ENCODE results near the gene FAM120B. TPM values are rescaled to one million over a fixed set of nuclear protein-coding genes. Genes with fewer than 3 reads are reported as not detected.

Gene FAM120B
- total RNA-seq, 3 donors from 2014 or later = 28.8 to 35.0 (median 33.8) TPM

- H3K27me3 ChIP-seq = no peaks in the 10 kb centered on the region
- H3K4me1 ChIP-seq = no peaks in the 10 kb centered on the region
- DNase-seq (ENCODE audit: low spot score in 2 of 2) = no peak
- H3K4me3 ChIP-seq = peak overlapping the region in 1 of 3 donors; percentile 31
- intact Hi-C loops (cut with DNase I; ENCODE audit: low total_unique reads) = no loop called here
- TF ChIP-seq CTCF (IDR thresholded peaks at IDR 0.05) (no peak), POLR2AphosphoS5 (IDR thresholded peaks at IDR 0.05) (no peak), POLR2A (IDR thresholded peaks at IDR 0.05) (no peak)
- H3K27ac ChIP-seq = no peak overlapping the region
- no peaks in the 10 kb centered on the region for H3K9me3 ChIP-seq
- no peaks in the 10 kb centered on the region for H3K36me3 ChIP-seq
These were observed 34.1 kb upstream of the FAM120B start for GRCh38 chr6:170272341-170273065.

DNA sequence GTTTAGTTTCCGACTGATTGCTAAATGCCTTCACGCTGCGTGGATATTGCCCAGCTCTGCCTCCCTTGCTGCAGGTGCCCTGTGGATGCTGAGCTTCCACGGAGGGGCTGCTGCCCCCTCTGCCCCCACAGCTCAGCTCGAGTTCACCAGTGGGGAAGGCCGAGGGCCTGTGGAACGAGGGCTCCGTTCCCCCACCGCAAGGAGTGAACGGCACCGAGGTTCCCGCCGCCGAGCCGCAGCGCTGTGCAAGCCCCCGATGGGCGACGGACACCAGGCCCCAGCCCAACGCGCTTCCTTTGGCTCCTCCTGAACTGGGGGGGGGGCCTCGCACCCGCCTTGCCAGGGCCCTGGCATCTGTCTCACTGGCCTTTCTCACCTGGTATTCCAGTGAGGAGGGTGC is 33.4 kb upstream of the FAM120B start:
- intact Hi-C loops (cut with DNase I; ENCODE audit: low total_unique reads) = no loop called here
- no peak overlapping the region for H3K27ac ChIP-seq
- no peaks in the 10 kb centered on the region for H3K9me3 ChIP-seq
- no peaks in the 10 kb centered on the region for H3K27me3 ChIP-seq
- H3K4me1 ChIP-seq = no peaks in the 10 kb centered on the region
- no peak for TF ChIP-seq CTCF (IDR thresholded peaks at IDR 0.05)
- no peak for TF ChIP-seq POLR2AphosphoS5 (IDR thresholded peaks at IDR 0.05)
- no peak for DNase-seq (ENCODE audit: low spot score in 2 of 2)
- H3K4me3 ChIP-seq = no peak overlapping the region
- H3K36me3 ChIP-seq = no peaks in the 10 kb centered on the region

- no peaks in the 10 kb centered on the region for H3K27me3 ChIP-seq
- intact Hi-C loops (cut with DNase I; ENCODE audit: low total_unique reads) = no loop called here
- DNase-seq (ENCODE audit: low spot score in 2 of 2) = no peak
- no peaks in the 10 kb centered on the region for H3K4me1 ChIP-seq
- H3K36me3 ChIP-seq = no peaks in the 10 kb centered on the region
- no peak overlapping the region for H3K27ac ChIP-seq
- TF ChIP-seq POLR2AphosphoS5 (IDR thresholded peaks at IDR 0.05) (no peak), POLR2A (IDR thresholded peaks at IDR 0.05) (no peak), CTCF (IDR thresholded peaks at IDR 0.05) (no peak)
- no peak overlapping the region for H3K4me3 ChIP-seq
- no peaks in the 10 kb centered on the region for H3K9me3 ChIP-seq
These were observed 32.9 kb upstream of the FAM120B start for GRCh38 chr6:170273681-170274080.

GRCh38 chr6:170274713-170275560 is 31.6 kb upstream of the FAM120B start:
- TF ChIP-seq POLR2AphosphoS5 (IDR thresholded peaks at IDR 0.05) (no peak), POLR2A (IDR thresholded peaks at IDR 0.05) (no peak), CTCF (IDR thresholded peaks at IDR 0.05) (no peak)
- intact Hi-C loops (cut with DNase I; ENCODE audit: low total_unique reads) = no loop called here
- no peak for DNase-seq (ENCODE audit: low spot score in 2 of 2)
- H3K27ac ChIP-seq = no peak overlapping the region
- H3K4me3 ChIP-seq = no peak overlapping the region
- no peaks in the 10 kb centered on the region for H3K9me3 ChIP-seq
- no peaks in the 10 kb centered on the region for H3K27me3 ChIP-seq
- H3K4me1 ChIP-seq = no peaks in the 10 kb centered on the region
- H3K36me3 ChIP-seq = no peaks in the 10 kb centered on the region

Data from breast epithelium (tissue), 4 donors.